HS-5 (cell line): ENCODE measurements around the gene UCN3.
A peak's percentile ranks its signal among the peaks of the same experiment; 100 is the strongest.
"Not testable (repeated sequence)": the region's sequence is repeated elsewhere in the genome, so short reads cannot be mapped to it uniquely, and the experiment has no call there.

ENCODE experiments used
- DNase-seq: peaks from one replicate; pipeline ENCODE4 v3.0.0-alpha.2; 2012; ENCODE audit warnings: low read depth

Gene UCN3

GRCh38 chr10:5410787-5411186 is 46.0 kb downstream of the UCN3 start:
- not testable (repeated sequence) for DNase-seq

- DNase-seq: no peak
These were observed 47.1 kb downstream of the UCN3 start for GRCh38 chr10:5411941-5412276.

- DNase-seq: peak; percentile 46
These were observed 47.6 kb downstream of the UCN3 start, which contains the start of gene NET1 for GRCh38 chr10:5412277-5412941. TSS of gene NET1 (plus strand) at chr10:5412557. CDS start at chr10:5412693, 136 bp downstream.

- no peak for DNase-seq
These were observed 48.5 kb downstream of the UCN3 start for GRCh38 chr10:5413012-5413938.

GRCh38 chr10:5416981-5417380 is 52.2 kb downstream of the UCN3 start:
- no peak for DNase-seq

GRCh38 chr10:5418584-5418983 is 53.8 kb downstream of the UCN3 start:
- no peak for DNase-seq

- DNase-seq: no peak
These were observed 54.8 kb downstream of the UCN3 start for GRCh38 chr10:5419466-5420094.

GRCh38 chr10:5423771-5424170 is 59.0 kb downstream of the UCN3 start:
- DNase-seq: no peak
